GM19328 (cell line): Measurements from ENCODE around the gene COPS3.

Experiments
- ATAC-seq: cut with Tn5 transposase; IDR thresholded peaks from one replicate; pipeline ENCODE4 v1.9.1; 2021; ENCODE audit warnings: mild to moderate bottlenecking, moderate library complexity; ENCODE audit not compliant: unreplicated experiment

The COPS3 gene

GRCh38 chr17:17280613-17281549, at the start of gene COPS3:
Gene COPS3 (minus strand): TSS chr17:17281246. CDS start chr17:17281186, 60 bp downstream.
- peak; percentile 84 for ATAC-seq

- no peak for ATAC-seq
These were observed 47.2 kb upstream of the COPS3 start for GRCh38 chr17:17328251-17328650.

GRCh38 chr17:17326275-17326875, 45.3 kb upstream of the COPS3 start:
- no peak for ATAC-seq

- no peak for ATAC-seq
These were observed 44.8 kb upstream of the COPS3 start for GRCh38 chr17:17325816-17326215.

- ATAC-seq = no peak
These were observed 44.2 kb upstream of the COPS3 start for GRCh38 chr17:17325228-17325627.

GRCh38 chr17:17324616-17325015, 43.6 kb upstream of the COPS3 start:
- ATAC-seq = no peak

GRCh38 chr17:17322516-17323510, 41.8 kb upstream of the COPS3 start:
- ATAC-seq = no peak

- ATAC-seq = no peak
These were observed 40.4 kb upstream of the COPS3 start for GRCh38 chr17:17321356-17322025.

- no peak for ATAC-seq
These were observed 39.8 kb upstream of the COPS3 start for GRCh38 chr17:17320911-17321220.

GRCh38 chr17:17320188-17320910, 39.3 kb upstream of the COPS3 start:
- ATAC-seq = no peak

- no peak for ATAC-seq
These were observed 34.2 kb upstream of the COPS3 start for GRCh38 chr17:17315142-17315821.

- no peak for ATAC-seq
These were observed 33.5 kb upstream of the COPS3 start for GRCh38 chr17:17314501-17315071.

GRCh38 chr17:17313350-17313991, 32.4 kb upstream of the COPS3 start:
- no peak for ATAC-seq

- ATAC-seq = no peak
These were observed 28.3 kb upstream of the COPS3 start for GRCh38 chr17:17309356-17309755.

GRCh38 chr17:17305281-17305801, 24.3 kb upstream of the COPS3 start:
- no peak for ATAC-seq

- no peak for ATAC-seq
These were observed 23.5 kb upstream of the COPS3 start for GRCh38 chr17:17304521-17304985.

GRCh38 chr17:17303847-17304490, 22.9 kb upstream of the COPS3 start:
- ATAC-seq = no peak
